Thoracic aorta (tissue), 2 donors: ENCODE results near the gene FBXO21. TPM values are rescaled to one million over a fixed set of nuclear protein-coding genes. Genes with fewer than 3 reads are reported as not detected.
"Not testable (repeated sequence)": the region's sequence is repeated elsewhere in the genome, so short reads cannot be mapped to it uniquely, and the experiment has no call there.

Experiments
- ATAC-seq: fragments of 150-250 bp; one replicate; pipeline ENCODE4 v1.8.0; 2017; ENCODE audit warnings: low read depth; ENCODE audit not compliant: insufficient number of reproducible peaks, low FRiP score
- DNase-seq: peaks from one replicate; pipeline ENCODE4 v3.0.0-alpha.2; 2020; ENCODE audit warnings: low spot score
- H3K27ac ChIP-seq, 2 donors: fragments of 200-600 bp; sonication (generic); 1 replicate in 1 of 2; 2 replicates in 1 of 2; pipeline ENCODE4 v1.5.1; 2016; ENCODE audit warnings: mild to moderate bottlenecking in 2 of 2, moderate library complexity in 2 of 2
- H3K27me3 ChIP-seq: fragments of 200-600 bp; sonication (generic); replicated peaks from 2 replicates; pipeline ENCODE4 v1.6.0; 2016; ENCODE audit warnings: mild to moderate bottlenecking; ENCODE audit not compliant: insufficient read depth
- H3K36me3 ChIP-seq: fragments of 200-600 bp; sonication (generic); one replicate; pipeline ENCODE4 v1.5.1; 2016
- H3K4me1 ChIP-seq, 2 donors: fragments of 200-600 bp; sonication (generic); 1 replicate in 1 of 2; 2 replicates in 1 of 2; pipeline versions ENCODE4 v1.5.1 to v1.6.0; 2016; ENCODE audit warnings: low read depth in 2 of 2, mild to moderate bottlenecking in 1 of 2; ENCODE audit not compliant: control insufficient read depth in 1 of 2
- H3K4me3 ChIP-seq: fragments of 200-600 bp; sonication (generic); 2 replicates; pipeline ENCODE4 v1.5.1; 2016; ENCODE audit warnings: mild to moderate bottlenecking
- H3K9me3 ChIP-seq: fragments of 200-600 bp; sonication (generic); 2 replicates; pipeline ENCODE4 v1.5.1; 2016
- CTCF ChIP-seq: fragments of 200-600 bp; sonication (generic); IDR thresholded peaks from one replicate; pipeline ENCODE4 v1.5.1; 2019; ENCODE audit warnings: antibody characterized with exemption
- total RNA-seq, 2 donors: library from RNA; depleted of rRNA; stranded (reverse); fragments of >200 nt; gene quantifications; one replicate each; pipeline versions ENCODE4 v1.1.0 to v1.2.3, GENCODE V29; 2016

Gene FBXO21
- total RNA-seq, 2 donors from 2014 or later = 48.9 to 97.5 TPM

GRCh38 chr12:117098361-117099217 lies 91.7 kb downstream of the FBXO21 start:
- ATAC-seq (no peak), DNase-seq (no peak)
- no peak overlapping the region for H3K27ac ChIP-seq
- H3K36me3 ChIP-seq = no peaks in the 10 kb centered on the region
- H3K4me3 ChIP-seq = peak overlapping the region; percentile 77
- no peaks in the 10 kb centered on the region for H3K9me3 ChIP-seq
- peaks cover 0 to 15% of the 10 kb centered on the region in 2 donors for H3K4me1 ChIP-seq
- no peaks in the 10 kb centered on the region for H3K27me3 ChIP-seq
- TF ChIP-seq CTCF = no peak

GRCh38 chr12:117098024-117098360 lies 92.3 kb downstream of the FBXO21 start:
- H3K27ac ChIP-seq = no peak overlapping the region
- no peaks in the 10 kb centered on the region for H3K9me3 ChIP-seq
- DNase-seq (no peak), ATAC-seq (no peak)
- H3K36me3 ChIP-seq = no peaks in the 10 kb centered on the region
- H3K4me1 ChIP-seq = peaks cover 0 to 15% of the 10 kb centered on the region in 2 donors
- peak overlapping the region; percentile 77 for H3K4me3 ChIP-seq
- TF ChIP-seq CTCF = no peak
- no peaks in the 10 kb centered on the region for H3K27me3 ChIP-seq

- H3K36me3 ChIP-seq = no peaks in the 10 kb centered on the region
- H3K9me3 ChIP-seq = no peaks in the 10 kb centered on the region
- peaks cover 0 to 15% of the 10 kb centered on the region in 2 donors for H3K4me1 ChIP-seq
- TF ChIP-seq CTCF = no peak
- DNase-seq = no peak
- H3K4me3 ChIP-seq = no peak overlapping the region
- ATAC-seq = no peak
- H3K27ac ChIP-seq = no peak overlapping the region
- no peaks in the 10 kb centered on the region for H3K27me3 ChIP-seq
Observed at GRCh38 chr12:117097159-117097558, 93.1 kb downstream of the FBXO21 start.

- Histone ChIP-seq H3K27ac (no peak overlapping the region), H3K27me3 (no peaks in the 10 kb centered on the region), H3K36me3 (no peaks in the 10 kb centered on the region), H3K4me1 (peaks cover 0 to 15% of the 10 kb centered on the region in 2 donors), H3K4me3 (no peak overlapping the region), H3K9me3 (no peaks in the 10 kb centered on the region)
- DNase-seq = no peak
- TF ChIP-seq CTCF = no peak
- no peak for ATAC-seq
Observed at GRCh38 chr12:117096501-117097042, 93.7 kb downstream of the FBXO21 start.

DNA sequence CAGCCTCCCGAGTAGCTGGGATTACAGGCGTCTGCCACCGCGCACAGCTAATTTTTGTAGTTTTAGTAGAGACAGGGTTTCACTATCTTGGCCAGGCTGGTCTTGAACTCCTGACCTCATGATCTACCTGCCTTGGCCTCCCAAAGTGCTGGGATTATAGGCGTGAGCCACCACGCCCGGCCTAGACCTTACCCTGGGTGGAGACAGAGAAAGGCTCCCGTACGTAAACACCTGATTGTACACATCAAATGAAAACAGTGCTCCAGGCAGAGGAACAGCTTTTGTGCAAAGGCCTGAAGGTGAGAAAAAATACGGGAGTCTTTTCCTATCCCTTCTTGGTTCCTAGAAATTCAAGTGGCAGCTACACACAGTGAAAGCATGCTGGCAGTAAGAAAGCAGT lies 95.1 kb downstream of the FBXO21 start:
- not testable (repeated sequence) for H3K9me3 ChIP-seq, DNase-seq, H3K27ac ChIP-seq, H3K4me3 ChIP-seq, H3K27me3 ChIP-seq, ATAC-seq, H3K36me3 ChIP-seq
- H3K4me1 ChIP-seq = peaks cover 0 to 15% of the 10 kb centered on the region in 2 donors
